Parathyroid adenoma (tissue), 2 donors: ENCODE results near the gene CHCHD3.

Experiments used
- H2AFZ ChIP-seq: fragments of 300-600 bp; sonication (generic); one replicate; pipeline ENCODE4 v1.7.0; 2017; ENCODE audit warnings: antibody characterized with exemption, mild to moderate bottlenecking
- H3K27ac ChIP-seq: fragments of 300-600 bp; sonication (generic); one replicate; pipeline ENCODE4 v1.7.0; 2017
- H3K27me3 ChIP-seq: fragments of 300-600 bp; sonication (generic); one replicate; pipeline ENCODE4 v1.7.0; 2017; ENCODE audit warnings: low read length; ENCODE audit not compliant: control insufficient read depth, insufficient read depth
- H3K36me3 ChIP-seq: fragments of 300-600 bp; sonication (generic); one replicate; pipeline ENCODE4 v1.7.0; 2017; ENCODE audit warnings: low read length; ENCODE audit not compliant: control insufficient read depth, insufficient read depth
- H3K4me1 ChIP-seq: fragments of 300-600 bp; sonication (generic); one replicate; pipeline ENCODE4 v1.7.0; 2017; ENCODE audit warnings: control low read depth
- H3K4me2 ChIP-seq: fragments of 300-600 bp; sonication (generic); one replicate; pipeline ENCODE4 v1.7.0; 2017; ENCODE audit warnings: low read length
- H3K4me3 ChIP-seq: fragments of 300-600 bp; sonication (generic); one replicate; pipeline ENCODE4 v1.7.0; 2017; ENCODE audit warnings: low read depth, low read length
- H3K79me2 ChIP-seq: fragments of 300-600 bp; sonication (generic); one replicate; pipeline ENCODE4 v1.7.0; 2017; ENCODE audit warnings: control low read depth
- H3K9ac ChIP-seq: fragments of 300-600 bp; sonication (generic); one replicate; pipeline ENCODE4 v1.7.0; 2017; ENCODE audit warnings: mild to moderate bottlenecking
- H3K9me3 ChIP-seq: fragments of 300-600 bp; sonication (generic); one replicate; pipeline ENCODE4 v1.7.0; 2017; ENCODE audit warnings: low read length; ENCODE audit not compliant: control insufficient read depth
- TF ChIP-seq, protein P1 (sequence below): fragments of 300-600 bp; sonication (generic); IDR thresholded peaks from one replicate; pipeline ENCODE4 v1.7.0; 2017; ENCODE audit warnings: antibody characterized with exemption, mild to moderate bottlenecking
- donor health status: primary hyperparathyroidism.

CHCHD3 gene

DNA sequence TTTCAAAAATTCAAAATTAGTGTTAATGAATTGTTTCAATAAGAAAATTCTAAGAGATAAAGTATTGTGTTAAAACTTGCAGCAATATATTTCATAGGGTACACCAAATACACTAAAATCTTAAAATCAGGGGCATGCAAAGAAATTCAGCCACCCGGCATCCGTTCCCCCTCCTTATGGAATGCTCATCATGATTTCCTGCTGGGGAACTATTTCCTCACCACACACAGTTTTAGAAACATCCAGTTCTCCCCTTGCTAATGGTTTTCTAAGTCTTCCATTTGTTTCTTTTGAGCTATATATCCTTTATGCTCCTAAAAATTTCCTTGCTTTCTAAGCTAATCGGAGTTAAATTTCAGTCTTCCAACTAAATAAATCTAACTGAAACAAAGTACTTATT is 60.7 kb downstream of the CHCHD3 start:
- H3K4me1 ChIP-seq: no peaks in the 10 kb centered on the region
- TF ChIP-seq, protein P1, sequence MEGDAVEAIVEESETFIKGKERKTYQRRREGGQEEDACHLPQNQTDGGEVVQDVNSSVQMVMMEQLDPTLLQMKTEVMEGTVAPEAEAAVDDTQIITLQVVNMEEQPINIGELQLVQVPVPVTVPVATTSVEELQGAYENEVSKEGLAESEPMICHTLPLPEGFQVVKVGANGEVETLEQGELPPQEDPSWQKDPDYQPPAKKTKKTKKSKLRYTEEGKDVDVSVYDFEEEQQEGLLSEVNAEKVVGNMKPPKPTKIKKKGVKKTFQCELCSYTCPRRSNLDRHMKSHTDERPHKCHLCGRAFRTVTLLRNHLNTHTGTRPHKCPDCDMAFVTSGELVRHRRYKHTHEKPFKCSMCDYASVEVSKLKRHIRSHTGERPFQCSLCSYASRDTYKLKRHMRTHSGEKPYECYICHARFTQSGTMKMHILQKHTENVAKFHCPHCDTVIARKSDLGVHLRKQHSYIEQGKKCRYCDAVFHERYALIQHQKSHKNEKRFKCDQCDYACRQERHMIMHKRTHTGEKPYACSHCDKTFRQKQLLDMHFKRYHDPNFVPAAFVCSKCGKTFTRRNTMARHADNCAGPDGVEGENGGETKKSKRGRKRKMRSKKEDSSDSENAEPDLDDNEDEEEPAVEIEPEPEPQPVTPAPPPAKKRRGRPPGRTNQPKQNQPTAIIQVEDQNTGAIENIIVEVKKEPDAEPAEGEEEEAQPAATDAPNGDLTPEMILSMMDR: no peak
- no peaks in the 10 kb centered on the region for H3K9me3 ChIP-seq
- no peak overlapping the region for H3K27ac ChIP-seq
- H3K4me2 ChIP-seq: no peak overlapping the region
- H3K9ac ChIP-seq: no peak overlapping the region
- no peaks in the 10 kb centered on the region for H3K27me3 ChIP-seq
- H3K36me3 ChIP-seq: no peaks in the 10 kb centered on the region
- H3K79me2 ChIP-seq: peaks cover 8% of the 10 kb centered on the region
- H2AFZ ChIP-seq: no peak overlapping the region
- no peak overlapping the region for H3K4me3 ChIP-seq

DNA sequence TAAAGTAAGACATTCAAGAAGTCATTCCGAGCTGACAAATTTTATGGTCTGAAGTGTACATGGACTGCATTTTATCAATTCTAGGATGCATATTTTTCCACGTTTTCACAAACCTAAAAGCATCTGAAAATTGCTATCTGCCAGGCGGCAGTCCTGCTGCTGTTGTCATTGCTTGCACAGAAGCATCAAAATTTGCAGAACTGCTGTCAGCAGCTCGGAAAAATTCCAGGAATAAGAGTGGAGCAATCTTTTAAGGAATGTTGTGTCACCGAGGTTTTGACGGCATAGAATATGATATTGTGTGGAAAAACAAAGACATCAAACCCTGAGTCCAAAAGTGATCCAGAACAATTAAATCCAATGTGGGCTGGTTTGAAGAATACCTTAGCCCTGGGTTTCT is 61.4 kb downstream of the CHCHD3 start:
- Histone ChIP-seq H3K4me3 (no peak overlapping the region), H3K79me2 (peaks cover 8% of the 10 kb centered on the region), H3K36me3 (no peaks in the 10 kb centered on the region), H3K9ac (no peak overlapping the region), H3K4me1 (no peaks in the 10 kb centered on the region), H3K27me3 (no peaks in the 10 kb centered on the region), H3K9me3 (no peaks in the 10 kb centered on the region), H3K4me2 (no peak overlapping the region), H2AFZ (no peak overlapping the region), H3K27ac (no peak overlapping the region)
- TF ChIP-seq, protein P1: no peak

DNA sequence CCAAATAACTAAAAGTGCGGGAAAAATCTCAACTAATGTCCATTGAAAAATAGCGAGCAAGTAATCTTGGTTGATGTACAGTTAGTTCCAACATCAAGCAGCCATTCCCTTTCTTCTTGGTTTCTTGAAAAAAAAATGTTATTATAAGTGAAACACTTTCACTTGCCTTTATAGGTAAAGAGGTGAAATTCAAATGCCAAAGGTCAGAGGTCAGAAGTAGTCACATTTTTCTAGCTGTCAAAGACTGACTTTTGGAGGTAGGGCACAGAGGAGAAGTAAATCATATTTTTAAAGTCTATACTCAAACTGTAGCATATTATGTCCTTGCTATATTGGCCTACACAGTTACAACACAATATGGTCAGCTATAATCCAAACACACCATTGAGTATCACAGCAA is 62.3 kb downstream of the CHCHD3 start:
- no peaks in the 10 kb centered on the region for H3K36me3 ChIP-seq
- peaks cover 11% of the 10 kb centered on the region for H3K79me2 ChIP-seq
- H3K4me1 ChIP-seq: no peaks in the 10 kb centered on the region
- no peak overlapping the region for H3K4me2 ChIP-seq
- no peaks in the 10 kb centered on the region for H3K27me3 ChIP-seq
- no peak overlapping the region for H3K9ac ChIP-seq
- no peak overlapping the region for H2AFZ ChIP-seq
- TF ChIP-seq, protein P1: no peak
- no peaks in the 10 kb centered on the region for H3K9me3 ChIP-seq
- H3K4me3 ChIP-seq: no peak overlapping the region
- H3K27ac ChIP-seq: no peak overlapping the region

DNA sequence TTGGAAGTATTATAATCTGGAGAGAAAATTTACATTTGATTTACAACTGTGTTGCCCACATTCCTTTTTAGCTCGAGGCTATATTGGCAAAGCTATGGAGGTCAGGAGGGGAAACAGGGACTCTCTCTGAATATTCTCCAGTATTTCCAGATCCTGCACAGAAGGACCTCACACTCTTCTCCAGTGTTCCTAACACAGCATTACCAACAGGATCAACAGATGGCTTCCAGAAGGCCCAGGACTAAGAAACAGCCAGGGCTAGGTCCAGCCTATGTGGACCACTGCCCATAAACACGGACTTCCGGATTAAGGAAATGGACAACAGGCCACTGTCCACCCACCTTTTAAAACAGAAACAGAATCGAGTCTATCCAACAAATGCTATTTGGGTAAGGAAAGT is 65.3 kb downstream of the CHCHD3 start:
- H3K9ac ChIP-seq: no peak overlapping the region
- H3K36me3 ChIP-seq: no peaks in the 10 kb centered on the region
- no peaks in the 10 kb centered on the region for H3K9me3 ChIP-seq
- TF ChIP-seq, protein P1: no peak
- no peak overlapping the region for H2AFZ ChIP-seq
- H3K27me3 ChIP-seq: no peaks in the 10 kb centered on the region
- no peaks in the 10 kb centered on the region for H3K4me1 ChIP-seq
- H3K4me3 ChIP-seq: no peak overlapping the region
- H3K27ac ChIP-seq: no peak overlapping the region
- H3K79me2 ChIP-seq: peaks cover 11% of the 10 kb centered on the region
- H3K4me2 ChIP-seq: no peak overlapping the region

DNA sequence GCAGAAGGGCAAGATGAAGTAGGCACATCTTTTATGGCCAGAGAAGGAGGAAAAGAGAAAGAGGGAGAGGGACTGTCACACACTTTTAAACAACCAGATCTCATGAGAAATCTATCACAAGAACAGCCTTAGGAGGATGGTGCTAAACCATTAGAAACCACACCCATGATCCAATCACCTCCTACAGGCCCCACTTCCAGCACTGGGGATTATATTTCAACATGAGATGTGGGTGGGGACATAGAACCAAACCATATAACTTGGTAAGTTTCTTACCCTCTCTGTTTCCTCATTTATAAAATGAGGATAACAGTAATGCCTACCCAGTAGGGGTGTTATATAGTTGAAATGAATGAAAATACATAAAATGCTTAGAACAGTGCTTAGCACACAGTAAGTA is 66.0 kb downstream of the CHCHD3 start:
- Histone ChIP-seq H3K79me2 (peaks cover 13% of the 10 kb centered on the region), H3K4me2 (no peak overlapping the region), H3K27me3 (no peaks in the 10 kb centered on the region), H3K9ac (no peak overlapping the region), H2AFZ (no peak overlapping the region), H3K4me3 (no peak overlapping the region), H3K27ac (no peak overlapping the region), H3K4me1 (no peaks in the 10 kb centered on the region), H3K9me3 (no peaks in the 10 kb centered on the region), H3K36me3 (no peaks in the 10 kb centered on the region)
- TF ChIP-seq, protein P1: no peak
